H9 (cell line): Measurements from ENCODE around the gene ABHD8. TPM values are rescaled to one million over a fixed set of nuclear protein-coding genes. Genes with fewer than 3 reads are reported as not detected.
A peak's percentile ranks its signal among the peaks of the same experiment; 100 is the strongest.

Experiments
- DNase-seq: peaks from one replicate; pipeline ENCODE4 v3.0.0-alpha.2; 2017
- H2AFZ ChIP-seq: one replicate; pipeline ENCODE4 v1.6.1; 2013; ENCODE audit warnings: mild to moderate bottlenecking, low read length, control low read depth, moderate library complexity
- H2AK5ac ChIP-seq: 2 replicates; pipeline ENCODE4 v1.6.1; 2013; ENCODE audit warnings: low read length, control low read depth, mixed read lengths; ENCODE audit not compliant: insufficient read length
- H2BK120ac ChIP-seq: one replicate; pipeline ENCODE4 v1.6.1; 2013; ENCODE audit warnings: low read depth, mild to moderate bottlenecking, low read length, control low read depth, inconsistent platforms; ENCODE audit not compliant: poor library complexity, severe bottlenecking
- H2BK12ac ChIP-seq: 2 replicates; pipeline ENCODE4 v1.6.1; 2013; ENCODE audit warnings: low read length, control low read depth, mixed read lengths, low read depth; ENCODE audit not compliant: insufficient read length
- H2BK15ac ChIP-seq: 2 replicates; pipeline ENCODE4 v1.6.1; 2013; ENCODE audit warnings: low read depth, low read length, control low read depth
- H2BK20ac ChIP-seq: one replicate; pipeline ENCODE4 v1.6.1; 2013; ENCODE audit warnings: low read depth, mild to moderate bottlenecking, low read length, control low read depth, inconsistent platforms; ENCODE audit not compliant: poor library complexity, severe bottlenecking
- H2BK5ac ChIP-seq: 2 replicates; pipeline ENCODE4 v1.6.1; 2013; ENCODE audit warnings: low read length, control low read depth, mixed read lengths; ENCODE audit not compliant: insufficient read length
- H3K14ac ChIP-seq: 2 replicates; pipeline ENCODE4 v1.6.1; 2013; ENCODE audit warnings: low read length, control low read depth; ENCODE audit not compliant: insufficient read depth
- H3K18ac ChIP-seq: 2 replicates; pipeline ENCODE4 v1.6.1; 2013; ENCODE audit warnings: low read depth, mild to moderate bottlenecking, mixed read lengths, low read length, control low read depth; ENCODE audit not compliant: insufficient read length
- H3K23ac ChIP-seq: 2 replicates; pipeline ENCODE4 v1.6.1; 2013; ENCODE audit warnings: low read length, control low read depth, mixed read lengths, low read depth; ENCODE audit not compliant: insufficient read length
- H3K23me2 ChIP-seq: 2 replicates; pipeline ENCODE4 v1.6.1; 2013; ENCODE audit warnings: low read depth, mild to moderate bottlenecking, mixed read lengths, low read length, control low read depth; ENCODE audit not compliant: insufficient read length, poor library complexity, severe bottlenecking
- H3K27ac ChIP-seq: 2 replicates; pipeline ENCODE4 v1.5.1; 2013; ENCODE audit warnings: low read length, control low read depth, mixed read lengths, low read depth; ENCODE audit not compliant: insufficient read length
- H3K27me3 ChIP-seq: 2 replicates; pipeline ENCODE4 v1.6.1; 2013; ENCODE audit warnings: low read length, control low read depth, inconsistent platforms; ENCODE audit not compliant: insufficient read depth
- H3K4ac ChIP-seq: 2 replicates; pipeline ENCODE4 v1.6.1; 2013; ENCODE audit warnings: low read depth, mild to moderate bottlenecking, control low read depth, inconsistent platforms, low read length, moderate library complexity
- H3K4me1 ChIP-seq: 2 replicates; pipeline ENCODE4 v1.6.1; 2013; ENCODE audit warnings: low read length, control low read depth, inconsistent platforms; ENCODE audit not compliant: insufficient read depth
- H3K4me2 ChIP-seq: 2 replicates; pipeline ENCODE4 v1.6.1; 2013; ENCODE audit warnings: low read length, control low read depth, mixed read lengths; ENCODE audit not compliant: insufficient read length, insufficient read depth
- H3K56ac ChIP-seq: 2 replicates; pipeline ENCODE4 v1.6.1; 2013; ENCODE audit warnings: low read depth, mild to moderate bottlenecking, mixed read lengths, low read length, control low read depth; ENCODE audit not compliant: insufficient read length
- H3K79me1 ChIP-seq: 2 replicates; pipeline ENCODE4 v1.6.1; 2013; ENCODE audit warnings: low read depth, mild to moderate bottlenecking, moderate library complexity, low read length, control low read depth, inconsistent platforms; ENCODE audit not compliant: insufficient read depth, poor library complexity, severe bottlenecking
- H3K79me2 ChIP-seq: 2 replicates; pipeline ENCODE4 v1.6.1; 2013; ENCODE audit warnings: low read length, control low read depth, inconsistent platforms; ENCODE audit not compliant: insufficient read depth
- H3K9ac ChIP-seq: 2 replicates; pipeline ENCODE4 v1.6.1; 2013; ENCODE audit warnings: low read length, control low read depth, mixed read lengths; ENCODE audit not compliant: insufficient read length; ENCODE audit errors: extremely low read depth
- H3K9me3 ChIP-seq: one replicate; pipeline ENCODE4 v1.6.1; 2013; ENCODE audit warnings: low read depth, low read length, inconsistent platforms; ENCODE audit not compliant: control insufficient read depth
- H3T11ph ChIP-seq: one replicate; pipeline ENCODE4 v1.6.1; 2013; ENCODE audit warnings: mild to moderate bottlenecking, low read length, control low read depth, inconsistent platforms
- H4K20me1 ChIP-seq: one replicate; pipeline ENCODE4 v1.6.1; 2013; ENCODE audit not compliant: control insufficient read depth, insufficient read length, insufficient read depth
- H4K5ac ChIP-seq: 2 replicates; pipeline ENCODE4 v1.6.1; 2013; ENCODE audit warnings: low read depth, mild to moderate bottlenecking, mixed read lengths, low read length, control low read depth; ENCODE audit not compliant: insufficient read length
- H4K8ac ChIP-seq: replicated peaks from 2 replicates; pipeline ENCODE4 v1.6.1; 2013; ENCODE audit warnings: low read length, control low read depth, mixed read lengths, low read depth; ENCODE audit not compliant: insufficient read length
- H4K91ac ChIP-seq: 2 replicates; pipeline ENCODE4 v1.6.1; 2013; ENCODE audit warnings: low read depth, mild to moderate bottlenecking, moderate library complexity, mixed read lengths, low read length, control low read depth; ENCODE audit not compliant: insufficient read length
- H3K27ac Mint-ChIP-seq, 3 experiments: 2 replicates in 2 of 3; 3 replicates in 1 of 3; pipeline ENCODE4 v1.8.0; 2020 to 2021; ENCODE audit warnings: mixed read lengths in 3 of 3, mild to moderate bottlenecking in 1 of 3, moderate library complexity in 1 of 3
- H3K27me3 Mint-ChIP-seq: 2 replicates; pipeline ENCODE4 v1.8.0; 2021; ENCODE audit warnings: low read depth, mild to moderate bottlenecking, moderate library complexity, mixed read lengths
- H3K36me3 Mint-ChIP-seq, 3 experiments: 2 replicates in 2 of 3; 3 replicates in 1 of 3; pipeline ENCODE4 v1.8.0; 2020 to 2021; ENCODE audit warnings: low read depth in 3 of 3, mixed read lengths in 3 of 3; ENCODE audit not compliant: insufficient read depth in 1 of 3
- H3K4me1 Mint-ChIP-seq, 2 experiments: 2 replicates each; pipeline ENCODE4 v1.8.0; 2020; ENCODE audit warnings: mixed read lengths in 2 of 2
- H3K4me3 Mint-ChIP-seq, 2 experiments: 2 replicates in 1 of 2; 3 replicates in 1 of 2; pipeline ENCODE4 v1.8.0; 2020 to 2021; ENCODE audit warnings: mild to moderate bottlenecking in 2 of 2, mixed read lengths in 2 of 2, moderate library complexity in 1 of 2
- H3K9me3 Mint-ChIP-seq, 2 experiments: 2 replicates in 1 of 2; 3 replicates in 1 of 2; pipeline ENCODE4 v1.8.0; 2020; ENCODE audit warnings: mild to moderate bottlenecking in 2 of 2, mixed read lengths in 2 of 2, moderate library complexity in 1 of 2
- CTCF ChIP-seq: fragments of 200-600 bp; sonication (generic); conservative IDR thresholded peaks from 3 replicates; pipeline ENCODE4 v1.8.0; 2021; ENCODE audit warnings: antibody characterized with exemption, mild to moderate bottlenecking
- WGBS: extraction: QIAGEN DNeasy Blood & Tissue Kit; methylation state at CpG from one replicate; pipeline ENCODE4 v1.1.7; 2013; ENCODE audit warnings: missing lambda C conversion rate, low lambda C conversion rate, mixed read lengths; ENCODE audit not compliant: insufficient read length; ENCODE audit errors: extremely low coverage; 5-methylcytosine and 5-hydroxymethylcytosine counted together
- total RNA-seq: library from RNA; stranded (reverse); gene quantifications from 2 replicates; pipeline ENCODE4 v1.2.1, GENCODE V29; 2021

The ABHD8 gene
- total RNA-seq, 1 experiment from 2014 or later = 11.7 TPM

DNA sequence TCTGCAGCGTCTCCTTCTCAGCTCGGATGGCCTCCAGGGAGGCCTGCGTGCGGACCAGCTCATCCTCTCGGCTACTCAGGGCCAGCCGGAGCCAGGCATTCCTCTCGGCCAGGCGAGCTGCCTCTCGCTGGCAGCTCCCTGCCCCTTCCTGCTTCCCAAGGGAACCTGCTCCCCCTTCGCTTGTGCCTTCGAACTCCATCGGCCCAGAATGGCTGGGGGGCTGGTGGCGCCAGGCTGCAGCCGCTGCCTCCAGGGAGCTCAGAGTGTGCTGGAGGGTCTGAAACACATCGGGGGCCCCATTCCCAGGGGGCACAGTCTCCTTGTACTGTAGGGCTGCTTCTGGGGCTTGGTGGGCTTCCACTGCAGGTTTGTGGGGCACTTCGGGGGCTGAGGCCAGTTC lies 40.7 kb downstream of the ABHD8 start:
- Histone ChIP-seq H3K4me2 (no peak overlapping the region), H3K27me3 (no peaks in the 10 kb centered on the region), H3K14ac (no peak overlapping the region; the same call in 1 of the 2 replicates), H4K5ac (no peak overlapping the region), H4K8ac (no peak overlapping the region), H3K23ac (no peak overlapping the region), H3K4ac (no peak overlapping the region), H3K56ac (no peak overlapping the region), H4K91ac (no peak overlapping the region), H3K79me1 (no peaks in the 10 kb centered on the region), H4K20me1 (no peaks in the 10 kb centered on the region), H2AFZ (no peak overlapping the region), H3K23me2 (no peaks in the 10 kb centered on the region), H2BK15ac (no peak overlapping the region), H2BK20ac (no peak overlapping the region), H2BK5ac (no peak overlapping the region), H3K9ac (no peak overlapping the region), H3K79me2 (no peaks in the 10 kb centered on the region), H3K18ac (no peak overlapping the region), H2BK12ac (no peak overlapping the region), H2AK5ac (no peak overlapping the region), H2BK120ac (no peak overlapping the region), H3K27ac (no peak overlapping the region), H3K4me1 (peaks cover 4% of the 10 kb centered on the region; the same call in 1 of the 2 replicates), H3K9me3 (peaks cover 13% of the 10 kb centered on the region), H3T11ph (no peak overlapping the region)
- no peak overlapping the region for H3K4me3 Mint-ChIP-seq
- DNase-seq = no peak
- H3K27ac Mint-ChIP-seq = peak overlapping the region in 2 of 3 experiments; percentile 28 to 40; a peak in 2 of 7 replicates
- H3K4me1 Mint-ChIP-seq = peaks cover 15 to 28% of the 10 kb centered on the region in 2 experiments
- no peak for TF ChIP-seq CTCF
- H3K36me3 Mint-ChIP-seq = peaks cover 0 to 13% (median 0%) of the 10 kb centered on the region in 3 experiments; a peak in 3 of 7 replicates
- H3K9me3 Mint-ChIP-seq = no peaks in the 10 kb centered on the region; a peak in 1 of 5 replicates
- no CpG with 5 or more reads among the region's 16 CpGs for WGBS
- H3K27me3 Mint-ChIP-seq = peaks cover 1% of the 10 kb centered on the region
